GM23338 (cell line): ENCODE measurements around the gene IDE. TPM values are rescaled to one million over a fixed set of nuclear protein-coding genes. Genes with fewer than 3 reads are reported as not detected.

Source experiments
- ATAC-seq: fragments of 200-7000 bp; cut with Tn5 transposase; 3 replicates; pipeline ENCODE4 v1.9.1; 2020
- DNase-seq: peaks from one replicate; pipeline ENCODE4 v3.0.0-alpha.2; 2015; ENCODE audit warnings: low spot score
- H2AFZ ChIP-seq: fragments of 200-600 bp; sonication (generic); 2 replicates; pipeline ENCODE4 v1.8.0; 2016; ENCODE audit warnings: antibody characterized with exemption, mild to moderate bottlenecking, moderate library complexity
- H3F3A ChIP-seq: fragments of 200-600 bp; sonication (generic); replicated peaks from 2 replicates; pipeline ENCODE4 v1.8.0; 2017; ENCODE audit warnings: antibody characterized with exemption, mixed run types, low read depth
- H3K27ac ChIP-seq: fragments of 200-600 bp; sonication (generic); 2 replicates; pipeline ENCODE4 v1.6.1; 2016; ENCODE audit warnings: low read depth
- H3K27me3 ChIP-seq: fragments of 200-600 bp; sonication (generic); 2 replicates; pipeline ENCODE4 v1.8.0; 2016; ENCODE audit warnings: mild to moderate bottlenecking, mixed run types, moderate library complexity; ENCODE audit not compliant: insufficient read depth
- H3K36me3 ChIP-seq: fragments of 200-600 bp; sonication (generic); 2 replicates; pipeline ENCODE4 v1.8.0; 2016; ENCODE audit warnings: mild to moderate bottlenecking; ENCODE audit not compliant: insufficient read depth
- H3K4me1 ChIP-seq: fragments of 200-600 bp; sonication (generic); 2 replicates; pipeline ENCODE4 v1.8.0; 2016; ENCODE audit warnings: mild to moderate bottlenecking, moderate library complexity; ENCODE audit not compliant: insufficient read depth
- H3K4me2 ChIP-seq: fragments of 200-600 bp; sonication (generic); 2 replicates; pipeline ENCODE4 v1.7.1; 2017; ENCODE audit warnings: mixed run types
- H3K4me3 ChIP-seq: fragments of 200-600 bp; sonication (generic); 2 replicates; pipeline ENCODE4 v1.6.1; 2016; ENCODE audit warnings: mixed run types
- H3K79me2 ChIP-seq: fragments of 200-600 bp; sonication (generic); replicated peaks from 2 replicates; pipeline ENCODE4 v1.8.0; 2017; ENCODE audit warnings: mild to moderate bottlenecking; ENCODE audit not compliant: insufficient read depth
- H3K9me2 ChIP-seq: fragments of 200-600 bp; sonication (generic); 2 replicates; pipeline ENCODE4 v1.8.0; 2017; ENCODE audit not compliant: insufficient read depth
- H4K20me1 ChIP-seq: fragments of 200-600 bp; sonication (generic); replicated peaks from 2 replicates; pipeline ENCODE4 v1.8.0; 2017; ENCODE audit warnings: mild to moderate bottlenecking; ENCODE audit not compliant: insufficient read depth
- H3K27ac Mint-ChIP-seq: 2 replicates; pipeline ENCODE4 v1.8.0; 2020; ENCODE audit warnings: inconsistent platforms, mild to moderate bottlenecking, moderate library complexity, mixed read lengths
- H3K27me3 Mint-ChIP-seq: 3 replicates; pipeline ENCODE4 v1.8.0; 2022; ENCODE audit warnings: low read depth, mild to moderate bottlenecking, moderate library complexity, mixed read lengths, inconsistent platforms; ENCODE audit not compliant: insufficient read depth, poor library complexity
- H3K36me3 Mint-ChIP-seq: 3 replicates; pipeline ENCODE4 v1.8.0; 2021; ENCODE audit warnings: low read depth, mild to moderate bottlenecking, inconsistent platforms, moderate library complexity, mixed read lengths
- H3K4me1 Mint-ChIP-seq: 3 replicates; pipeline ENCODE4 v1.8.0; 2020; ENCODE audit warnings: mild to moderate bottlenecking, inconsistent platforms, mixed read lengths
- H3K4me3 Mint-ChIP-seq: 3 replicates; pipeline ENCODE4 v1.8.0; 2021; ENCODE audit warnings: moderate library complexity, mild to moderate bottlenecking, inconsistent platforms, mixed read lengths
- H3K9me3 Mint-ChIP-seq: 3 replicates; pipeline ENCODE4 v1.8.0; 2020; ENCODE audit warnings: moderate library complexity, mild to moderate bottlenecking, inconsistent platforms, mixed read lengths
- ETS1 ChIP-seq: IDR thresholded peaks from 2 replicates; pipeline ENCODE4 v1.6.1; 2016; ENCODE audit warnings: antibody characterized with exemption
- EZH2 ChIP-seq: fragments of 200-600 bp; sonication (generic); IDR thresholded peaks from one replicate; pipeline ENCODE4 v1.8.0; 2017; ENCODE audit warnings: antibody characterized with exemption, mild to moderate bottlenecking, low read depth; ENCODE audit not compliant: unreplicated experiment
- EZH2phosphoT487 ChIP-seq: fragments of 200-600 bp; sonication (generic); IDR thresholded peaks from one replicate; pipeline ENCODE4 v1.8.1; 2018; ENCODE audit warnings: antibody characterized with exemption; ENCODE audit not compliant: unreplicated experiment
- POLR2AphosphoS5 ChIP-seq: IDR thresholded peaks from 2 replicates; pipeline ENCODE4 v1.6.1; 2016; ENCODE audit warnings: antibody characterized with exemption, low read depth
- REST ChIP-seq: IDR thresholded peaks from one replicate; pipeline ENCODE4 v1.6.1; 2018; ENCODE audit warnings: antibody characterized with exemption; ENCODE audit not compliant: unreplicated experiment
- STAT1 ChIP-seq: IDR thresholded peaks from one replicate; pipeline ENCODE4 v1.6.1; 2016; ENCODE audit warnings: antibody characterized with exemption; ENCODE audit not compliant: unreplicated experiment
- ZNF114 ChIP-seq: fragments of 250-450 bp; sonication (Bioruptor Pico); IDR thresholded peaks from 2 replicates; pipeline ENCODE4 v1.5.0; 2020; ENCODE audit warnings: mild to moderate bottlenecking, moderate library complexity
- polyA plus RNA-seq: library from polyadenylated mRNA; unstranded; fragments of >200 nt; fragmentation: Nextera tagmentation; extraction: Ambion mirVana; gene quantifications from 2 replicates; pipeline ENCODE4 v1.2.1, GENCODE V29; 2016
- total RNA-seq: library from RNA; depleted of rRNA; stranded (reverse); fragments of >200 nt; shearing (Covaris generic); gene quantifications from 2 replicates; pipeline ENCODE4 v1.2.3, GENCODE V29; 2014

The IDE gene
- total and polyA plus RNA-seq, 2 experiments from 2014 or later = 12.9 to 36.3 TPM

GRCh38 chr10:92508866-92509265 lies 65.0 kb downstream of the IDE start:
- no peak overlapping the region for H3K4me3 ChIP-seq
- H3K9me2 ChIP-seq = no peaks in the 10 kb centered on the region
- H3K27me3 ChIP-seq = no peaks in the 10 kb centered on the region
- Mint-ChIP-seq H3K4me1 (no peaks in the 10 kb centered on the region), H3K27ac (peak overlapping the region; percentile 31; the same call in 1 of the 2 replicates), H3K27me3 (no peaks in the 10 kb centered on the region), H3K36me3 (peaks cover 36% of the 10 kb centered on the region), H3K9me3 (no peaks in the 10 kb centered on the region), H3K4me3 (no peak overlapping the region)
- ATAC-seq = no peak
- TF ChIP-seq EZH2phosphoT487 (no peak), REST (no peak), POLR2AphosphoS5 (no peak)
- H3K36me3 ChIP-seq = peaks cover 17% of the 10 kb centered on the region
- no peak overlapping the region for H3K27ac ChIP-seq
- no peaks in the 10 kb centered on the region for H4K20me1 ChIP-seq
- H3F3A ChIP-seq = no peaks in the 10 kb centered on the region
- no peaks in the 10 kb centered on the region for H3K79me2 ChIP-seq
- no peak for DNase-seq
- H3K4me1 ChIP-seq = no peaks in the 10 kb centered on the region
- H3K4me2 ChIP-seq = no peak overlapping the region
- no peak overlapping the region for H2AFZ ChIP-seq

- peaks cover 37% of the 10 kb centered on the region; the same call in 2 of the 3 replicates for H3K36me3 Mint-ChIP-seq
- Histone ChIP-seq H3K4me2 (no peak overlapping the region), H3K9me2 (no peaks in the 10 kb centered on the region), H3K36me3 (peaks cover 15% of the 10 kb centered on the region; the same call in 1 of the 2 replicates), H3K27ac (no peak overlapping the region), H3K79me2 (no peaks in the 10 kb centered on the region), H4K20me1 (no peaks in the 10 kb centered on the region), H3K4me1 (no peaks in the 10 kb centered on the region), H3K4me3 (no peak overlapping the region), H3K27me3 (no peaks in the 10 kb centered on the region), H3F3A (no peaks in the 10 kb centered on the region), H2AFZ (no peak overlapping the region)
- no peaks in the 10 kb centered on the region for H3K9me3 Mint-ChIP-seq
- ATAC-seq (no peak), DNase-seq (no peak)
- H3K27ac Mint-ChIP-seq = no peak overlapping the region
- no peak overlapping the region for H3K4me3 Mint-ChIP-seq
- H3K4me1 Mint-ChIP-seq = no peaks in the 10 kb centered on the region
- TF ChIP-seq ZNF114 (CRISPR knock-in tag) (no peak), ETS1 (no peak), EZH2 (no peak), REST (no peak), STAT1 (no peak)
- H3K27me3 Mint-ChIP-seq = no peaks in the 10 kb centered on the region
These were observed 67.6 kb downstream of the IDE start for GRCh38 chr10:92506336-92506735.
